ENCODE results near the gene ZDHHC24.

GRCh38 chr11:66548774-66549630 lies 3.2 kb upstream of the ZDHHC24 start:
- TF ChIP-seq POLR2A (IDR thresholded peaks at IDR 0.05; ENCODE audit: low read length): no peak
- no peak for TF ChIP-seq GATA1 (IDR thresholded peaks at IDR 0.05; ENCODE audit: low read depth, low read length)

Measured in erythroblast (primary cell).